Posterior vena cava (tissue), 2 donors: ENCODE results near the gene BATF3. TPM values are rescaled to one million over a fixed set of nuclear protein-coding genes. Genes with fewer than 3 reads are reported as not detected.
"Not testable (repeated sequence)": the region's sequence is repeated elsewhere in the genome, so short reads cannot be mapped to it uniquely, and the experiment has no call there.

Experiments
- DNase-seq: peaks from one replicate; pipeline ENCODE4 v3.0.0-alpha.2; 2020; ENCODE audit warnings: low spot score
- intact Hi-C, 2 donors: fragments of 100-400 bp; cut with DNase I; formaldehyde crosslinking; loops; one replicate each; pipeline versions ENCODE4 v1.14.1 to v1.14.2; 2022 to 2023
- total RNA-seq, 2 donors: library from RNA; stranded (reverse); fragmentation: NEBNext Ultra II Directional; extraction: Animal tissue kit (Norgen Biotek cat#: 25700); gene quantifications; one replicate each; pipeline ENCODE4 v1.2.1, GENCODE V29; 2021
- donor health status: DM: yes; HTN: yes; CAD: no.
- donor health status: DM: yes; HTN: yes; CAD: no.

Gene BATF3
- total RNA-seq, 2 donors from 2014 or later: 10.8 to 20.1 TPM

DNA sequence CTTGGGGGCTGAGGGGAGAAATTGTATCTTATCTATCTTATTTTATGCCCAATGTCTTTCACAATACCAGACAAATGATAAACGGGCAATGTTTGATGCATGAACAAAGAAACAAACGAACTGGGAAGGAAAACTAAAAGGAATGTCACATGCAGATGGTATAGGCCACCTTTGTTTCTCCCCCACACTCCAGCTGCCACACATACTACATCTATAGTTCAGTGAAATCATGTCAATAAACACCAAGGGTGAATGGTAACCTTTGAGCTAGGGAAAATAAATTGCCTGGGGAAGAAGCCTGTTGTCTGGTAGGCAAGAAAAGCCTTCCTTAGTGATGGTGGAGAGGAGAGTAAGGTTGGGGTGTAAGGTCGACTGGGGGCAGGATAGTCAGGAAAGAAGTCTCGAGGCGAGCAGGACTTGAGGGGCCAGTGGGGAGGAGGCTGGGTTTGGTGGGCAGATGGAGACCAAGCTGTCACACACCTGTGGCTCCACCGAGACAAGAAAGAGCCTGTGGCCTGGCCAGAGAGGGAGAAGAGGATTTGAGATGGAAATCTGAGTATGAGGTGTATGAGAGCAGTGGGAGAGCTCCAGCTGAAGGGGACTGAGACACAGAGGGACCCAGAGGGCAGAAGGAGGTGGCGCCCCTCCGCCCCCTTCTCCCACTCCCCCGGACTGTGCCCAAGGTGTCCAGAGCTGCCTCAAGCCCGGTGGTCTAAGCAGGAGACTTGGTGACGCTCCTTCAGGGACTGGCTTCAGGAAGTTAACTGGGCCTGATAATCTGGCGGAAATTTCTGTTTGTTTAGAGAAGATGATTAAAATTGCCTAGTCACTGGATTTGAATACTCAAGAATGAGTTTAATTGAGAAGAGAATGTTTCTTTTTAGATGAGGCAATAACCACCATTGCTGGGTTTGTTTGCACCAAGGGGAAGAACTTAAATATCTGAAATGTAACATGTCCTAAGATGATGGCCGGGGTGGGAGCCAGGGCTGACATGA is 53.8 kb downstream of the BATF3 start:
- DNase-seq: no peak
- intact Hi-C loops: no loop called here

DNA sequence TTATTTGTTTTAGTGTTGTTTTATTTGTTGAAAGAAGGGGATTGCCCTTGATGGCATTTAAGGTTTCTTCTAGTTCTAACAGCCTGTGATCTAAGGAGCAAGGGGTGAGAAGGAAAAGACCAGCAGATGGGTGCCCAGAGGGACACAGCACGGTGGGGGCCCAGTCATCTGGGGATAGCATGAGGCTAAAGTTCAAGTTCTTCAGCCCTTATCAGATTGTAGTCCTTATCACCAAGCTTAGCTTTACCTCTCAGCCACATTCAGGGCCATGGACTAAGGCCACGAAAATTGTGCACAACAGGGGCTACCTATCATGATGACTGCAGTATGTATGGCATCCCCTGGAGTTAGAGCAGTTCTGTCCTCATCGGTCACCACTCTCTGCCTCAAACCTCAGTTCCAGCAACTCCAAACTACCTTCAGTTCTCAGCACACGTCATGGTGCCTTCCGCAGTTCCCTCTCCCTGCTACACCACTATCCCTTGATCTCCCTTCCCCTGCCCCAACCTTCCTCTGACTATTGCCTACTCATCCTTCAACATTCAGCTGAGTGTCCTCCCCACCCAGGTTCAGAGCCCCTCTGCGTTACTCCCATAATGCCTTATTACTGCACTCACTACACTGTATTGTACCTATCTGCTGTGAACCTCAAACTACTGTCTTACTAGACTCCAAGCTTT is 54.6 kb downstream of the BATF3 start:
- DNase-seq: no peak
- intact Hi-C loops: no loop called here

DNA sequence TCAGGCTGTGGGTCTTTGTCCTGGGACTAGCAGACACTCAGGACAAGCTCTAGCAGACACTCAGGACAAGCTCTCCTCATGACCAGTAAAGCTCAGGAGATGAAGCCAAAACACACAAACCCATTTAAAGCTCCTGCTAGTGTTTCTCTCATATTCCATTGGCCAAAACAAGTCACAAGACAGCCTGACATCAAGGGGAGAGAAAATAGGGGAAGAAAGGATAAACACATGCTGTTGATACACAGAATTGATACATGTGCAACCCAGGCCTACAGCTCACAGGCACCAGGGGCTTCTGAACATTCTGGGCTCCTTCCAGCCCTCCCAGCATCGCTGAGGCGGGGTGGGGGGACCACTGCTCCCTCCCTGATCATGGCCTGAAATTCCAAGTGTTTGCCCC is 55.8 kb downstream of the BATF3 start:
- no peak for DNase-seq
- intact Hi-C loops: no loop called here

DNA sequence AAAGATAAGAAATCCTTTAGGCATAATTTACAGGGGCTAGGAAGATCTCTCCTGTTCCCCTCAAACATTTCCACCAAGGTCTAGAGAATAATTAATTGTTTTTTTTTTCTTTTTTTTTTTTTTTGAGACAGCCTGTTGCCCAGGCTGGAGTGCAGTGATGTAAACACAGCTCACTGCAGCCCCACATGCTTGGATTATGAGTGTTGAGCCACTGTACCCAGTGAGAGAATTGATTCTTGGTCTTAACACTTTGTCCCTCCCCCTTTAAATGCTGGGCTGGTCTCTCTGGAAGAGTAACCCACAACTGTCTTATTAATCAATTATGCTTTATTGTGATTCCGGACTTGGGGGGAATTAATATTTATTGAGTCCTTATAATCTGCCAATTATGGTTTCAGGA is 57.7 kb downstream of the BATF3 start:
- intact Hi-C loops: no loop called here
- no peak for DNase-seq

DNA sequence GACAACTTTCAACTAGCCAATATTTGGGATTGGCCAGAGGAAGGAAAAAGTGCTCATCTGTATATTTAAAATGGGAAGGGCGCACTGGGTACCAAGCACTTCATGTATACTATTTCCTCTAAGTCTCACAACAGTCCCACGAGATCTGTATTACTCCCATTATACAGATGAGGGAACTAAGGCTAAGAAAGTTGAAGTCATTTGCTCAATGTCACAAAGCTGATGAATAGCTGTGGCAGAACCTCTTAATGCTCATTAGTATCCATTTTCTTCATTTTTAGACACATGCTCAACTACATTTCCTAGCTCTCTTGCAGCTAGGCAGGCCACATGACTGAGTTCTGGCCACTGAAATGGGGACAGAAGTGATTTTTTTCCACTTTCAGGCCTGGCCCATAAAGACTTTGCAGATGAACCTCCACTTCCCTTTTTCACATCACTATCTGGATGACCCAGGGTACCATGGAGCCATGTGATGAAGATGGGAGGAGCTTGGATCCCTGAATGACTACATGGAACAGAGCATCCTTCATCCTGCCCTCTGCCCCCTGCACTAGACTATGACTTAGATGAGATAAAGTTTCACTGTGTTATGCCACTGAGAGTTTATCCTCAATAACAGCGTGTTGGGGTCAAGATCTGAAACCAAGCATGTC is 59.3 kb downstream of the BATF3 start:
- intact Hi-C loops: no loop called here
- DNase-seq: no peak

DNA sequence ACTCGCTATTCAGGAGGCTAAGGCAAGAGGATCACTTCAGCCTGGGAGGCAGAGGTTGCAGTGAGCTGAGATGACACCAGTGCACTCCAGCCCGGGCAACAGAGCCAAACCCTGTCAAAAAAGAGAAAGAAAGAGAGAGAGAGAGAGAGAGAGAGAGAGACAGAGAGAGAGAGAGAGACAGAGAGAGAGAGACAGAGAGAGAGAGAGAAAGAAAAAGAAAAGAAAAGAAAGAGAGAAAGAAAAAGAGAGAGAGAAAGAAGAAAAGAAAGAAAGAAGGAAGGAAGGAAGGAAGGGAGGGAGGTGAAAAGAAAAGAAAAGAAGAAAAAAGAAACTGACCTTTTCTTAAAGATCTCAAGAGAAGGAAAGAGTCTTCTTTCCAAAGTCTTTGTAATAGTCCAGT is 60.1 kb downstream of the BATF3 start:
- intact Hi-C loops, DNase-seq: not testable (repeated sequence)

DNA sequence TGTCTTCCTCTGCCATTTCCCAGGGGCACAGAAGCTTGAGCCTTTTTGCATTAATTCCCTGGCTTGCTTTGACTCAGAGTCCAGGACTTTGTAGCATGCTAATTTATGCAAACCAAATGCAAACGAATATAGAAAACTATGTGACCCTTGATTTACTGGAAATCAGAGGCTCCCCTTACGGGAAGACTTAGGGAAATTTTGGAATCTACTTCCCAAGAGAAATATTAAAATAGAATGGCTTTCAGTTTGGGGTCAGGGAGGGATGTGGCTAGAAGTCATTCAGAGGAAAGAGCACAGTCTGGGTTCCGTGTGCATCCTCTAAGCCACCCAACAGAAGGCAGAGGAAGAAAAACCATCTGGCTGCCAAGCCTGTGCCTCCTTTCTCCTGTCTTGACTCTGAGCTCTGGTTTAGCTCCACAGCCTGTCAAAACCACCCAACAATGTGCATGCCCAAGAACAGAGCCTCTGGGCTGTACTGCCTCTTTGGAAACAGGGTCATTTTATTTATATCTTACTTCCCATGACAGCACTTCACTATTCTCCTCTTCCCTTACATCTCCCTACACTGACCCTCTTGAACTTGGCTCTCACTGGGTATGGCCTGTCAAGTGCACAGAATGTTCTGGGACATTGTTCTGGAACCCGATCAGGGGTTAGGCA is 61.0 kb downstream of the BATF3 start:
- intact Hi-C loops: no loop called here
- no peak for DNase-seq

DNA sequence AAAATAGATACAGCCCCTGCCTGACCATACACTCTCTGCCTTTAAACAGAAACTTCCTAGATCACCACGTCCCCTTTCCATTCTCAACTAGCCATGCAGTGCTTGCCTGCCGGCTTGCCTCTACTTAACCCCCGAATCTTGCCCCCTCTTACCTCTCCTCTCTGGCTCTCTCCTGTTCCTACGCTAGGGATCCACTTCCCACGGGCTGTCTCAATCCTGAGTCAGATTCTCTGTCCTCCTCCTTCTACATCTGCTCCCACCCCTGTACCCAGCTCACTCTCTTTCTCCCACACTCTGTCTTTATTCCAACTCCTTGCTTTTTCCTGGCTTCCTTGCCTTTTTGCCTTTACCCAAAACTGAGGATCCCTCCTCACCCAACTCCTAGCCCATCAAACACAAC is 61.7 kb downstream of the BATF3 start:
- no peak for DNase-seq
- intact Hi-C loops: no loop called here

Other genes starting within 250 kb of the BATF3 start
- 100 to 1,000 TPM in 1 of 2 donors, 10 to 100 TPM in 1; 43.4 to 193 TPM for gene ATF3, start 91.1 kb downstream of the BATF3 start, total RNA-seq
- gene NSL1, start 91.9 kb upstream of the BATF3 start, total RNA-seq: 10 to 100 TPM; 29.1 to 33.4 TPM
- gene TATDN3, start 92.1 kb upstream of the BATF3 start, total RNA-seq: 10 to 100 TPM; 11.4 to 12.2 TPM
- not detected for gene SPATA45, start 147.8 kb upstream of the BATF3 start, total RNA-seq
- 1 to 10 TPM; 5.9 to 6.7 TPM for gene FLVCR1, start 158.4 kb upstream of the BATF3 start, total RNA-seq